H1 (cell line): Measurements from ENCODE around the gene ERGIC3. TPM values are rescaled to one million over a fixed set of nuclear protein-coding genes. Genes with fewer than 3 reads are reported as not detected.

Experiments used
- CTCF ChIA-PET: fragments of 300-600 bp; sonication (Branson Sonifier 250); formaldehyde crosslinking; loops from one replicate; lab custom pipeline; 2021; ENCODE audit not compliant: partially characterized antibody; lab: Charles Lee
- POLR2A ChIA-PET: fragments of 300-600 bp; sonication (Branson Sonifier 250); formaldehyde crosslinking; loops from one replicate; lab custom pipeline; 2021; ENCODE audit warnings: inconsistent platforms; ENCODE audit not compliant: partially characterized antibody; lab: Charles Lee
- DNase-seq, 2 experiments: peaks; one replicate each; pipeline versions ENCODE4 v3.0.0 to v3.0.0-alpha.2; 2010 to 2022; ENCODE audit warnings: low spot score in 2 of 2, low read depth in 1 of 2, mixed read lengths in 1 of 2
- FAIRE-seq: peaks from 2 replicates; lab custom pipeline; 2011; peaks lifted over from hg19 to GRCh38; lab: Jason Lieb, UNC
- H2AFZ ChIP-seq: 2 replicates; pipeline ENCODE4 v1.8.1; 2012; ENCODE audit warnings: low read length, inconsistent platforms
- H2AK5ac ChIP-seq: 2 replicates; pipeline ENCODE4 v1.6.1; 2013; ENCODE audit warnings: low read depth, low read length
- H2BK120ac ChIP-seq: replicated peaks from 2 replicates; pipeline ENCODE3; 2013; ENCODE audit warnings: low read depth, low read length, inconsistent platforms
- H2BK12ac ChIP-seq: 2 replicates; pipeline ENCODE4 v1.6.1; 2013; ENCODE audit warnings: low read depth, low read length
- H2BK15ac ChIP-seq: 2 replicates; pipeline ENCODE4 v1.6.1; 2013; ENCODE audit warnings: low read length
- H2BK20ac ChIP-seq: 2 replicates; pipeline ENCODE4 v1.6.1; 2013; ENCODE audit warnings: low read length
- H2BK5ac ChIP-seq: 2 replicates; pipeline ENCODE4 v1.6.1; 2013; ENCODE audit warnings: low read depth, low read length
- H3K14ac ChIP-seq: 2 replicates; pipeline ENCODE4 v1.6.1; 2013; ENCODE audit warnings: inconsistent platforms; ENCODE audit not compliant: insufficient read length
- H3K18ac ChIP-seq: 2 replicates; pipeline ENCODE4 v1.6.1; 2013; ENCODE audit warnings: low read length; ENCODE audit errors: extremely low read depth
- H3K23ac ChIP-seq: 2 replicates; pipeline ENCODE4 v1.6.1; 2013; ENCODE audit warnings: inconsistent platforms; ENCODE audit not compliant: insufficient read length
- H3K23me2 ChIP-seq: 2 replicates; pipeline ENCODE4 v1.6.1; 2013; ENCODE audit warnings: low read depth, low read length
- H3K27ac ChIP-seq: 2 replicates; pipeline ENCODE4 v1.6.1; 2011; ENCODE audit warnings: low read depth, low read length, inconsistent platforms
- H3K27me3 ChIP-seq, 4 experiments: replicated peaks in 1 of 4; 1 replicate in 1 of 4; 2 replicates in 3 of 4; pipeline versions ENCODE4 v1.6.1 to v1.8.1; 2011 to 2013; ENCODE audit warnings: low read length in 3 of 4, mild to moderate bottlenecking in 3 of 4, inconsistent platforms in 2 of 4, mixed read lengths in 2 of 4, moderate library complexity in 1 of 4; ENCODE audit not compliant: control insufficient read depth in 3 of 4, insufficient read depth in 3 of 4; ENCODE audit errors: extremely low read depth in 1 of 4
- H3K36me3 ChIP-seq, 4 experiments: 2 replicates each; pipeline versions ENCODE4 v1.6.1 to v1.8.1; 2011 to 2013; ENCODE audit warnings: mild to moderate bottlenecking in 4 of 4, low read length in 3 of 4, moderate library complexity in 2 of 4, control low read depth in 1 of 4, inconsistent platforms in 1 of 4; ENCODE audit not compliant: insufficient read depth in 4 of 4, control insufficient read depth in 2 of 4
- H3K4ac ChIP-seq: replicated peaks from 2 replicates; pipeline ENCODE3; 2013; ENCODE audit warnings: low read length, low read depth, mixed read lengths, inconsistent platforms; ENCODE audit not compliant: insufficient read length
- H3K4me1 ChIP-seq, 4 experiments: replicated peaks in 1 of 4; 1 replicate in 1 of 4; 2 replicates in 3 of 4; pipeline versions ENCODE4 v1.6.1 to v1.8.1; 2011 to 2013; ENCODE audit warnings: low read length in 3 of 4, inconsistent platforms in 2 of 4, mixed read lengths in 1 of 4; ENCODE audit not compliant: insufficient read depth in 4 of 4, control insufficient read depth in 3 of 4
- H3K4me2 ChIP-seq, 2 experiments: 2 replicates each; pipeline versions ENCODE4 v1.6.1 to v1.8.1; 2011 to 2013; ENCODE audit warnings: low read depth in 2 of 2, low read length in 2 of 2, control low read depth in 1 of 2, inconsistent platforms in 1 of 2, mild to moderate bottlenecking in 1 of 2; ENCODE audit not compliant: insufficient read depth in 1 of 2
- H3K4me3 ChIP-seq, 4 experiments: fragments of 200-600, 300-600 bp in 1 of 4; sonication (generic), shearing (Covaris generic), sonication (Bioruptor Twin) in 1 of 4; 2 replicates each; pipeline versions ENCODE4 v1.5.1 to v1.8.1; 2011 to 2016; ENCODE audit warnings: low read length in 4 of 4, low read depth in 3 of 4, control low read depth in 2 of 4, inconsistent platforms in 2 of 4, mild to moderate bottlenecking in 2 of 4, mixed read lengths in 1 of 4, moderate library complexity in 1 of 4; ENCODE audit not compliant: insufficient read depth in 2 of 4; ENCODE audit errors: extremely low read depth in 1 of 4
- H3K56ac ChIP-seq: replicated peaks from 2 replicates; pipeline ENCODE3; 2013; ENCODE audit warnings: low read depth, mild to moderate bottlenecking, mixed read lengths, low read length, inconsistent platforms; ENCODE audit not compliant: insufficient read length
- H3K79me1 ChIP-seq: 2 replicates; pipeline ENCODE4 v1.6.1; 2013; ENCODE audit warnings: low read depth, low read length, control low read depth
- H3K79me2 ChIP-seq, 2 experiments: 2 replicates each; pipeline versions ENCODE4 v1.6.1 to v1.8.1; 2012 to 2013; ENCODE audit warnings: low read length in 2 of 2, mild to moderate bottlenecking in 2 of 2, inconsistent platforms in 1 of 2; ENCODE audit not compliant: insufficient read depth in 2 of 2, control insufficient read depth in 1 of 2
- H3K9ac ChIP-seq, 4 experiments: replicated peaks in 1 of 4; 1 replicate in 1 of 4; 2 replicates in 3 of 4; pipeline versions ENCODE4 v1.6.1 to v1.8.1; 2011 to 2013; ENCODE audit warnings: low read depth in 3 of 4, low read length in 3 of 4, control low read depth in 2 of 4, mild to moderate bottlenecking in 2 of 4, moderate library complexity in 2 of 4, inconsistent platforms in 1 of 4; ENCODE audit errors: extremely low read depth in 1 of 4
- H3K9me3 ChIP-seq, 2 experiments: 2 replicates each; pipeline versions ENCODE4 v1.6.1 to v1.8.1; 2012 to 2013; ENCODE audit warnings: mild to moderate bottlenecking in 2 of 2, moderate library complexity in 2 of 2, control low read depth in 1 of 2, inconsistent platforms in 1 of 2, low read depth in 1 of 2, low read length in 1 of 2, mixed read lengths in 1 of 2; ENCODE audit not compliant: insufficient read depth in 2 of 2
- H4K20me1 ChIP-seq, 2 experiments: replicated peaks in 1 of 2; 2 replicates each; pipeline versions ENCODE3 to v1.8.1; 2011 to 2013; ENCODE audit warnings: inconsistent platforms in 2 of 2, low read length in 2 of 2, mild to moderate bottlenecking in 1 of 2; ENCODE audit not compliant: insufficient read depth in 2 of 2, control insufficient read depth in 1 of 2
- H4K5ac ChIP-seq: 2 replicates; pipeline ENCODE4 v1.6.1; 2013; ENCODE audit warnings: low read length, low read depth, mixed read lengths, inconsistent platforms; ENCODE audit not compliant: insufficient read length
- H4K8ac ChIP-seq: 2 replicates; pipeline ENCODE4 v1.8.0; 2013; ENCODE audit warnings: mild to moderate bottlenecking, moderate library complexity, low read length, inconsistent platforms; ENCODE audit not compliant: insufficient read depth; ENCODE audit errors: extremely low read depth
- H4K91ac ChIP-seq: replicated peaks from 2 replicates; pipeline ENCODE3; 2013; ENCODE audit warnings: low read length, mixed read lengths, inconsistent platforms; ENCODE audit not compliant: insufficient read length
- BRCA1 ChIP-seq: IDR thresholded peaks from 2 replicates; pipeline ENCODE4 v1.6.1; 2012; ENCODE audit warnings: low read depth, low read length, improper control_type of control experiment
- GTF2F1 ChIP-seq: IDR thresholded peaks from 2 replicates; pipeline ENCODE4 v1.6.1; 2012; ENCODE audit warnings: low read depth, low read length, improper control_type of control experiment, borderline replicate concordance
- JUN ChIP-seq: IDR thresholded peaks from 2 replicates; pipeline ENCODE4 v1.6.1; 2011; ENCODE audit warnings: low read depth, mild to moderate bottlenecking, improper control_type of control experiment, low read length
- TBP ChIP-seq: IDR thresholded peaks from 2 replicates; pipeline ENCODE4 v1.6.1; 2011; ENCODE audit warnings: low read depth, low read length, improper control_type of control experiment
- WGBS, 2 experiments: shearing (Covaris generic) in 1 of 2; methylation state at CpG; one replicate each; pipeline versions ENCODE4 v1.1.6 to v1.1.7; 2013 to 2015; ENCODE audit warnings: low lambda C conversion rate in 2 of 2, mixed read lengths in 2 of 2, inconsistent platforms in 1 of 2, low coverage in 1 of 2, missing lambda C conversion rate in 1 of 2; ENCODE audit not compliant: insufficient replicate concordance in 2 of 2, insufficient coverage in 1 of 2, insufficient read length in 1 of 2; ENCODE audit errors: extremely low coverage in 1 of 2, missing lambda C conversion rate in 1 of 2; 5-methylcytosine and 5-hydroxymethylcytosine counted together
- polyA plus RNA-seq, 7 experiments: library from polyadenylated mRNA; depleted of rRNA in 3 of 7; stranded (reverse) in 5 of 7; unstranded in 2 of 7; fragments of >200 nt in 5 of 7; fragments of 200-250 nt in 2 of 7; gene quantifications; 1 replicate in 5 of 7; 2 replicates in 1 of 7; 4 replicates in 1 of 7; pipeline versions ENCODE4 v1.2.1 to v1.2.3, GENCODE V29; 2011 to 2013; ENCODE audit warnings: missing spikeins in 2 of 7, mixed read lengths in 2 of 7
- total RNA-seq: library from RNA; stranded (reverse); fragmentation: NEBNext Ultra II Directional; extraction: Animal tissue kit (Norgen Biotek cat#: 25700); gene quantifications from 2 replicates; pipeline ENCODE4 v1.2.1, GENCODE V29; 2021

ERGIC3 gene
- total and polyA plus RNA-seq, 2 of the 8 experiments (the other 6 are each of a cell fraction or from before 2014, with no cell fraction given), result 178 to 341 TPM

DNA sequence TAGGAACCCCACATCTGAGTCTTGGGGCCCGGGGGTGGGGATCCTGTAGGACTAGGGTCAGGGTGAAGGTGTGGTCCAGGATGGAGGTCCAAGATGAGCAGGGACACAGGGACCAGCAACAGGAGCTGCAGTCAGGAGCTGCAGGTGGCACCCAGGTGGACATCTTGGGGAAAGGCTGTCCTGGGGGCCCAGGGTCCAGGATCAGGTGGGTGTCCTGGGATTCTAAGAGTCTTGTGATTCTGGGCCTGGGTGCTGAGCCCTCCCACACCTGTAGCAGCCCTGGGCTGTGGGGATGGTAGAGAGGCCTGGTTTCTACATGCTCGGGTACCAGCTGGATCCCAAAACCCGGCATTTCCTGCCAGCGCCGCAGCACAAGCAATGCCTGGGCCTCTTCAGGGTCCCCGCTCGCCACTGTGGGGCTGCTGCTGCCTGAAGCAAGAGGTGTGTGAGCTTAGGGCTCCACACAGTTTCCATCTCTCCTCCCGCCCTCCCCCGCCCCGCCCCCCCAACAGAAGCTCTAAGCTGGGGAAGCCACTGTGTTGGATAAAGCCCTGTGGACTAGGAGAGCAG, 20.7 kb downstream of the ERGIC3 start:
- Histone ChIP-seq H3K23me2 (no peaks in the 10 kb centered on the region), H2BK15ac (no peak overlapping the region), H3K4me3 (no peak overlapping the region), H3K27ac (no peak overlapping the region), H2AK5ac (no peak overlapping the region), H3K27me3 (no peaks in the 10 kb centered on the region), H3K9ac (no peak overlapping the region), H3K23ac (no peak overlapping the region), H2AFZ (no peak overlapping the region), H2BK120ac (no peak overlapping the region), H3K79me2 (no peaks in the 10 kb centered on the region), H4K20me1 (peaks cover 0 to 4% of the 10 kb centered on the region in 2 experiments), H3K18ac (no peak overlapping the region), H3K4me1 (peaks cover 0 to 4% (median 2%) of the 10 kb centered on the region in 4 experiments; a peak in 4 of 7 replicates), H3K9me3 (no peaks in the 10 kb centered on the region), H2BK20ac (no peak overlapping the region), H2BK12ac (no peak overlapping the region), H3K4me2 (no peak overlapping the region), H3K36me3 (no peaks in the 10 kb centered on the region; a peak in 2 of 8 replicates), H4K8ac (no peak overlapping the region), H3K4ac (no peak overlapping the region), H3K56ac (no peak overlapping the region), H2BK5ac (no peak overlapping the region), H3K14ac (no peak overlapping the region), H3K79me1 (0 out of 2 replicates have a peak, but pooled peaks cover 3% of the 10 kb centered on the region), H4K5ac (no peak overlapping the region), H4K91ac (no peak overlapping the region)
- 91% methylated on average over 8 of the region's 10 CpGs; no CpG with 5 or more reads in 1 of the 2 experiments for WGBS, 2 experiments
- POLR2A ChIA-PET, result interaction anchor here (0.7 to 1.5 kb wide), 10 partner anchors 9 to 392 kb away, joined by 3 to 9 read pairs (median 3); partner anchors contain the start of genes ERGIC3 and SCAND1
- DNase-seq, result no peak
- CTCF ChIA-PET, result interaction anchor here (0.6 to 5.7 kb wide), 10 partner anchors 9 to 492 kb away, joined by 3 to 30 read pairs (median 3); partner anchors contain the start of gene ERGIC3
- no peak for FAIRE-seq
- TF ChIP-seq GTF2F1, result no peak
- TF ChIP-seq BRCA1, result no peak
- no peak for TF ChIP-seq TBP
- TF ChIP-seq JUN, result no peak
